ENCODE data around the gene UFM1.

- no peak for TF ChIP-seq USF1 (CRISPR knock-in tag; IDR thresholded peaks at IDR 0.05)
- TF ChIP-seq MYC (IDR thresholded peaks at IDR 0.05; ENCODE audit: low read depth, low read length), result no peak
- no peak for TF ChIP-seq MYC (CRISPR knock-in tag; IDR thresholded peaks at IDR 0.05; ENCODE audit: borderline replicate concordance, low read depth)
- TF ChIP-seq EP300 (IDR thresholded peaks at IDR 0.05; ENCODE audit: low read length), result no peak
- TF ChIP-seq ZNF609 (CRISPR knock-in tag; IDR thresholded peaks at IDR 0.05; ENCODE audit: borderline replicate concordance), result no peak
- no peak for TF ChIP-seq CHD1 (IDR thresholded peaks at IDR 0.05; ENCODE audit: low read length)
- no peak for TF ChIP-seq ZNF780A (CRISPR knock-in tag; IDR thresholded peaks at IDR 0.05)
- TF ChIP-seq GATAD2A (IDR thresholded peaks at IDR 0.05), result no peak
- no peak for TF ChIP-seq ZBTB17 (CRISPR knock-in tag; IDR thresholded peaks at IDR 0.05)
- TF ChIP-seq POLR2AphosphoS5 (IDR thresholded peaks at IDR 0.05; ENCODE audit: control insufficient read depth, insufficient read depth, low read depth, low read length), result no peak
- TF ChIP-seq, protein P1, sequence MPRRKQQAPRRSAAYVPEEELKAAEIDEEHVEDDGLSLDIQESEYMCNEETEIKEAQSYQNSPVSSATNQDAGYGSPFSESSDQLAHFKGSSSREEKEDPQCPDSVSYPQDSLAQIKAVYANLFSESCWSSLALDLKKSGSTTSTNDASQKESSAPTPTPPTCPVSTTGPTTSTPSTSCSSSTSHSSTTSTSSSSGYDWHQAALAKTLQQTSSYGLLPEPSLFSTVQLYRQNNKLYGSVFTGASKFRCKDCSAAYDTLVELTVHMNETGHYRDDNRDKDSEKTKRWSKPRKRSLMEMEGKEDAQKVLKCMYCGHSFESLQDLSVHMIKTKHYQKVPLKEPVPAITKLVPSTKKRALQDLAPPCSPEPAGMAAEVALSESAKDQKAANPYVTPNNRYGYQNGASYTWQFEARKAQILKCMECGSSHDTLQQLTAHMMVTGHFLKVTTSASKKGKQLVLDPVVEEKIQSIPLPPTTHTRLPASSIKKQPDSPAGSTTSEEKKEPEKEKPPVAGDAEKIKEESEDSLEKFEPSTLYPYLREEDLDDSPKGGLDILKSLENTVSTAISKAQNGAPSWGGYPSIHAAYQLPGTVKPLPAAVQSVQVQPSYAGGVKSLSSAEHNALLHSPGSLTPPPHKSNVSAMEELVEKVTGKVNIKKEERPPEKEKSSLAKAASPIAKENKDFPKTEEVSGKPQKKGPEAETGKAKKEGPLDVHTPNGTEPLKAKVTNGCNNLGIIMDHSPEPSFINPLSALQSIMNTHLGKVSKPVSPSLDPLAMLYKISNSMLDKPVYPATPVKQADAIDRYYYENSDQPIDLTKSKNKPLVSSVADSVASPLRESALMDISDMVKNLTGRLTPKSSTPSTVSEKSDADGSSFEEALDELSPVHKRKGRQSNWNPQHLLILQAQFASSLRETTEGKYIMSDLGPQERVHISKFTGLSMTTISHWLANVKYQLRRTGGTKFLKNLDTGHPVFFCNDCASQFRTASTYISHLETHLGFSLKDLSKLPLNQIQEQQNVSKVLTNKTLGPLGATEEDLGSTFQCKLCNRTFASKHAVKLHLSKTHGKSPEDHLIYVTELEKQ (CRISPR knock-in tag; IDR thresholded peaks at IDR 0.05), result no peak
- TF ChIP-seq, protein P2, sequence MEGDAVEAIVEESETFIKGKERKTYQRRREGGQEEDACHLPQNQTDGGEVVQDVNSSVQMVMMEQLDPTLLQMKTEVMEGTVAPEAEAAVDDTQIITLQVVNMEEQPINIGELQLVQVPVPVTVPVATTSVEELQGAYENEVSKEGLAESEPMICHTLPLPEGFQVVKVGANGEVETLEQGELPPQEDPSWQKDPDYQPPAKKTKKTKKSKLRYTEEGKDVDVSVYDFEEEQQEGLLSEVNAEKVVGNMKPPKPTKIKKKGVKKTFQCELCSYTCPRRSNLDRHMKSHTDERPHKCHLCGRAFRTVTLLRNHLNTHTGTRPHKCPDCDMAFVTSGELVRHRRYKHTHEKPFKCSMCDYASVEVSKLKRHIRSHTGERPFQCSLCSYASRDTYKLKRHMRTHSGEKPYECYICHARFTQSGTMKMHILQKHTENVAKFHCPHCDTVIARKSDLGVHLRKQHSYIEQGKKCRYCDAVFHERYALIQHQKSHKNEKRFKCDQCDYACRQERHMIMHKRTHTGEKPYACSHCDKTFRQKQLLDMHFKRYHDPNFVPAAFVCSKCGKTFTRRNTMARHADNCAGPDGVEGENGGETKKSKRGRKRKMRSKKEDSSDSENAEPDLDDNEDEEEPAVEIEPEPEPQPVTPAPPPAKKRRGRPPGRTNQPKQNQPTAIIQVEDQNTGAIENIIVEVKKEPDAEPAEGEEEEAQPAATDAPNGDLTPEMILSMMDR (IDR thresholded peaks at IDR 0.05 in 2 of 3, conservative IDR thresholded peaks at IDR 0.05 in 1 of 3; ENCODE audit: insufficient read depth in 2 of 3, low read depth in 1 of 3, low read length in 3 of 3), result no peak
- no peak for TF ChIP-seq ZNF124 (CRISPR knock-in tag; IDR thresholded peaks at IDR 0.05)
- TF ChIP-seq ETV5 (CRISPR knock-in tag; IDR thresholded peaks at IDR 0.05; ENCODE audit: low read depth), result no peak
- TF ChIP-seq GABPB2 (CRISPR knock-in tag; conservative IDR thresholded peaks at IDR 0.05), result no peak
These were observed 49.3 kb downstream of the UFM1 start for GRCh38 chr13:38398711-38399493.
